ENCODE data around the gene FIP1L1. TPM values are rescaled to one million over a fixed set of nuclear protein-coding genes. Genes with fewer than 3 reads are reported as not detected.

FIP1L1 gene
- total RNA-seq, result 26.8 and 34.2 TPM in 2 replicates

GRCh38 chr4:53377319-53378170 is at the start of gene FIP1L1:
Gene FIP1L1 (plus strand): TSS chr4:53377641. CDS start chr4:53377839, 198 bp downstream.

GRCh38 chr4:53365486-53366300 is 11.7 kb upstream of the FIP1L1 start, which contains the start of gene SCFD2:
Gene SCFD2 (minus strand): TSS chr4:53366061.

Other genes starting within 250 kb of the FIP1L1 start
- gene SCFD2, start 11.6 kb upstream of the FIP1L1 start, total RNA-seq, result 26.8 and 30.8 TPM in 2 replicates
- 0.29 TPM in 1 of 2 replicates, not detected in the other for gene LNX1, start 213.8 kb downstream of the FIP1L1 start, total RNA-seq

All from myometrial cell (primary cell).